ENCODE results near the gene NEK10.

Gene NEK10

DNA sequence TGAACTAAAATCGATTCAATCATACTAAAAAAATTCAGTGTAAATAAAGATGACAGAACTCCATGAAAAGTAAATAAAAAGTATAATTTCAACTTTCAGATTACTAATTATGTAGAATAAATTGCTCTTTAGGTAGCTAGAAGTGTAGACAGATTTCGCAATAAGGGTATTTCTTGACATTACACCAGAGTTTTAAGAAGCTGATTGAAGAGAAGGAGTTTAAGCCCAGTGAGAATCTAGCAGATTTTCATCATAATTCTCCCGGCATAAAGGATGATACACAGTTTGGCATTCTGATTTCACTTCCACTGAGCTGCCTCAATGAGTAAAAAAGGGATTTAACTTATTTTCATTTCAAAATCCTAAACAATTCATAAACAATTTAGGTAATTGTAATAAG is 259.2 kb downstream of the NEK10 start:
- no peak for DNase-seq (ENCODE audit: low read depth, low spot score)

- DNase-seq (ENCODE audit: low read depth, low spot score): no peak
Observed at GRCh38 chr3:27108322-27108721, 260.9 kb downstream of the NEK10 start.

DNA sequence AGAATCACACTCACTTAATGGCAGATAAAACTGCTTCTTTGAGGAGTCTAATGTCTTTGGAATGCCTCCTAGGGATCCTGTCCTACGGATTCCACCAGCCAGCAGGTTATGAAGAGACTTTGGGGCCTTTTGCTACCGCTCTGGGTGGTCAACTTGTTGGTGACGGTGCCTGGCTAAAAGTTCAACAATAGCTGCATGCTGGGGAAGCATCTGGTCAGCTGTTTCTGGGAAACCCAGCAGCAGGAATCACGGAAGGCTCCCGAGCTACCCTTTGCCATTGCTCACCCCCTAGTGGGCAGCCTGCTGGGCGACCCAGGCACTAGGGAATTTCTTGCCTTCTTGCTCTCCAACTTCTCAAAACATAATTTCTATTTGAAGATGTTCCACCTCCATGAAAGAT is 263.3 kb downstream of the NEK10 start:
- DNase-seq (ENCODE audit: low read depth, low spot score): peak; percentile 24

- no peak for DNase-seq (ENCODE audit: low read depth, low spot score)
Observed at GRCh38 chr3:27097182-27097581, 272.0 kb downstream of the NEK10 start.

DNA sequence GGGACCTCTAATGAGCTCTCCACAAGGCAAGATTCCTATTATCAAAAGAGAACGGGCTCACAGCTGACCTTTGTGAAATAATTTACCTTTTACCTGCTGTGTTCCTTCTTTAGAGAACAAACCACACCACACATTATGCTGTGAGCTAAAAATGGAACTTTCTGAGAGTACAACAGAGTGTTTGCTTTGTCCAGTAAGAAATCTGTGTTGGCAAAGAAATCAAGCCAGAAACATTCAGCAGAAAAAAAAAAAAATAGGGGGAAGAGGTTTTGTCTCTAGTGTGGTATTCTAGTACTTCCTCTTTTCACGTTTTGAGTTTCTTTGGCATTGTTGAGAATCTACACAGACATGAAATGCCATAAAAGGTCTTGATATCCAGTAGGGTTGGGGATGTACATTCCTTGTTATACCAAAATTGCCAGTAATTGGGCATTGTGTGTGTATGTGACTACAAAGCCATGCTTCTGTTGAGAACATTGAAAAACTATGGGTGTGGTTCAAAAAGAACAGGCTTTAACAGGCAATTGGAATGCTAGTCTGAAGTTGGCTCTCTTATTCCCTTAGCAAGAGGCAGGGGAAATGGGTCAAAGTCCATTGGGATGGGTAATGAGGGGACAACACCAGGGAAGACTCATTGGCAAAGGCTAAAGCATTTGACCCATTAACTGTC is 273.5 kb downstream of the NEK10 start:
- no peak for DNase-seq (ENCODE audit: low read depth, low spot score)

GRCh38 chr3:27094721-27095120 is 274.5 kb downstream of the NEK10 start:
- DNase-seq (ENCODE audit: low read depth, low spot score): no peak

DNA sequence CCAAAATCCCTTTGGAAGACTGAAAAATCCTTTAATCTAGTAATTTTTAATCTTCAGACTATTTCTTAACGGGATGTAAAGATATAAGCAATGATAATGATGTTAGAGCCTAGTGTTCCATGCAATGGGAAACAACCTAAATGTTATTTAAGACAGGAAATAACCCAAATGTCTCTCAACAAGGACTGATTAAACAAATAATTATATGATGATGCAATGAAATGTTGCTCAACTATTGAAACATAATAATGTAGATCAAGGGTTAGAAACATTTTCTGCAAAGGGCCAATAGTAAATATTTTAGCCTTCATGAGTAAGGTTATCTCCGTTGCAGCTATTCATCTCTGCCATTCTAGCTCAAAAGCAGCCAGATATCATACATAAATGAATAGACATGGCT is 275.4 kb downstream of the NEK10 start:
- no peak for DNase-seq (ENCODE audit: low read depth, low spot score)

DNA sequence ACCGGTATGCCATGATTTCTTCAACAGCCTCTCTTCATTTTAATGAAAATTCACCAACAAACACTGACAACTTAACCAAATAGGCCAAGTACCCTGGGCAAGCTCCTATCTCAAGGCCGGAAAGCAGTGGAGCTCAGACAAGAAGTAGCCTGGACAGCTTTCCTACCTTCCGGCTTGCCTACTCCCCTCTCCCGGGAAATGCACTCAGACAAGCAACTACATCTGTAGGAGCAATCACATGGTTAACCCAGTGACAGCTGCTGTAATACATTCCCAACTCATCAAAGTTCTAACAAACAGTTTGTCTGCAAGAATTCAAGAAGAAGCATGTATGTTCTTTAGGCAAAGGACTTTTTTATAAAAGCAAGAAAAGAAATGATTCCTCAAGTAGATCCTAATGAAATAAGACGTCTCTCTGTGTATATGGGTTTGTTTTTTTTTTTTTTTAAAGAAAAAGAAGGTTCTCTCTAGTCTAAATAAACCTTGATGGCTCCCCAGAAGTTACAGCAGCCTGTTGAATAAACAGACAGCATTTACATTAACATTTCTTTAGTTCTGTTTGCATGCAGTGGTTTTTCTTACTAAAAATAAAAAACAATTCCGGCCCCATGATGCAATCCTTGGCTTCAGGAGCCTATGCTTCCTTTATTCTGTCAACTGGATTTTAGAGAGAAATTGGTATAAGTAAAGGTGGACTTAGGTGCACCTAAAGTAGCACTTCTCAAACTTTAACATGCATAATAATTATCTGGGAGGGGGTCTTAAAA is 278.7 kb downstream of the NEK10 start:
- no peak for DNase-seq (ENCODE audit: low read depth, low spot score)

DNA sequence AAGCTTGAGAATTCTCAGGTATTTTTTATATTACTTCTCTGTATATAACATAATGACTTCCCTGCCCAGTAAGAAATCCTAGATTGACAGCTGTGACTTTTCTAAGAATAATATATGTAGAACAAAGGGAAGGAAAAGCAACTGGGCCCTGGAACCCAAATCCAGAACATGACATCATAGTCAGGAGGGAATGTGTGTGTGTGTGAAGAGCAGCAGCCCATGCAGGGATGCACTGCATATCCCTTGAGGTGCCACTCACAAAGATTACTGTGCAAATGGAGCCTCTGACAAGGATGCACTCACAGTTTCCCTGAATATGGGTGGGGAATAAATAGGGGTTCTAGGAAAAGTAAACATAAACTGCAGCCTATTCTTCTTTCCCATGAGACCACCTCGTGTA is 279.5 kb downstream of the NEK10 start:
- DNase-seq (ENCODE audit: low read depth, low spot score): no peak

GRCh38 chr3:27089068-27089467 is 280.1 kb downstream of the NEK10 start:
- no peak for DNase-seq (ENCODE audit: low read depth, low spot score)

DNA sequence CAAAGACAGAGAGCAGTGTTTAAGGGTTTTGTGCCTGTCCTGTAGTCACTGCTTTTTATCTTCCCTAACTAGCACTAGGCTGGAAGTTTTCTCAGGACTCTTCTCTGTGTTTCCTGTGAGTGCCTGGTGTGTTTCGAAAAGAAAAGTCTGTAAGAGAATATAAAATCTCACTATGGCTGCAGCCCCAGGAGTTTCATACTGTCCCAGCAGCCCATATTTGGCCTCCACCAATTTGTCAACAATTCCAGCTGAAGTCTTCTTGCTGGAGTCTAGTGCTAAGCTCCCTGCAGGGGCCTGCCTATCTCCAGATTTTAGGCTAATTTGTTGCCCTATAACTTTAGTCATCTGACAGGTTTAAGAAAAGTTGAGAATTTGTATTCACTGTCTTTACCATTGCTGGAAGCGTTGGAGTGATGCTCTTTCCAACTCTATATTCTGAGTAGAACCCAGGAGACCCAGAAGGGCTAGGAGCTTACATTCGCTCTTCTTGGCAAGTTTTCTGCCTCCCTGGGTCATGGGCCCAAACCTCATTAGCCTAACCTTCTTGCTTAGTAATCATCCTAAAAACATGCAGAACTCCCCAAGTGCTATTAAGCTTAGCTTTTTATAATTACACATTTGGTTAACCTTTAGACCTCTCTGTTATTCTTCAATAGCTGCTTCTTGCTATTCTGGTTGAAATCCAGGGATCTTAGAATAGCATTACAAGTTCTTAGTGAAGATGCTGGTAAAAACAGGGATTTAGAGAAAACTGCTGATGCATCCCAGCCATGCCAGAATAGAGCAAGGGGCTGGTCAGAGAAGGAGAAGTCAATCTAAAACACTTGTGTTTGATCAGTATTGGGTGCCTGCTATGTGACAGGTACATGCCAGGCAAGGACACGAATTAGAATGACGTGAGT is 283.1 kb downstream of the NEK10 start:
- no peak for DNase-seq (ENCODE audit: low read depth, low spot score)

DNA sequence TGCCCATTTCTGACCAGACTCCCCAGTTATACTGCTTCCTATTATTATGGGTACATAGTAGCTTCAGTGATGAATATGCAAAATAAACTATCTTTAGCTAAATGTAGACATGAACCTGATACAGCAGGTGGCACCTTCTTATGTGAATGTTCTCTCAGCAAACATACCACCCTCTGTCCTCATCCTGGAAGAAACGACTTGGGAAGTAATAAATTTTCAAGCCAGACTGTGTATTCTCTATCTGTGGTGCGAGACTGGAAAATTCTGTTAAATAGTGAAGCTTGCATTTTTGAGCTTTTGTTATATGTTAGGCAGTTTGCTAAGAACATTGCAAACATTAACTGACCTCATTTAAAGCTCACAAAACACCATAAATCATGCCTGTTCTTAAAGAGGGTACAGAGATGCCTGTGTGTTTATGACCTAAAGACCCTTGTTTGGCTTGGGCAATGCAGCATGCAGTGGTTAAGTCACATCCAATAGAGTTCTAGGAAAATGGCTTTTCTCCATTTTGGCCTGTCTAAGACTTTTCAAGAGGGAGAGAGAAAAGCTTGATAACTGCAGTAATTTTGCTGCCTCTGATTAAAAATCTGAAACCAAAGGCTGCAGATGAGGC is 287.1 kb downstream of the NEK10 start:
- no peak for DNase-seq (ENCODE audit: low read depth, low spot score)

- no peak for DNase-seq (ENCODE audit: low read depth, low spot score)
Observed at GRCh38 chr3:27081566-27081965, 287.6 kb downstream of the NEK10 start.

GRCh38 chr3:27080258-27080525 is 289.0 kb downstream of the NEK10 start:
- no peak for DNase-seq (ENCODE audit: low read depth, low spot score)

- no peak for DNase-seq (ENCODE audit: low read depth, low spot score)
Observed at GRCh38 chr3:27079427-27080257, 289.5 kb downstream of the NEK10 start.

GRCh38 chr3:27078246-27078913 is 290.8 kb downstream of the NEK10 start:
- no peak for DNase-seq (ENCODE audit: low read depth, low spot score)

DNA sequence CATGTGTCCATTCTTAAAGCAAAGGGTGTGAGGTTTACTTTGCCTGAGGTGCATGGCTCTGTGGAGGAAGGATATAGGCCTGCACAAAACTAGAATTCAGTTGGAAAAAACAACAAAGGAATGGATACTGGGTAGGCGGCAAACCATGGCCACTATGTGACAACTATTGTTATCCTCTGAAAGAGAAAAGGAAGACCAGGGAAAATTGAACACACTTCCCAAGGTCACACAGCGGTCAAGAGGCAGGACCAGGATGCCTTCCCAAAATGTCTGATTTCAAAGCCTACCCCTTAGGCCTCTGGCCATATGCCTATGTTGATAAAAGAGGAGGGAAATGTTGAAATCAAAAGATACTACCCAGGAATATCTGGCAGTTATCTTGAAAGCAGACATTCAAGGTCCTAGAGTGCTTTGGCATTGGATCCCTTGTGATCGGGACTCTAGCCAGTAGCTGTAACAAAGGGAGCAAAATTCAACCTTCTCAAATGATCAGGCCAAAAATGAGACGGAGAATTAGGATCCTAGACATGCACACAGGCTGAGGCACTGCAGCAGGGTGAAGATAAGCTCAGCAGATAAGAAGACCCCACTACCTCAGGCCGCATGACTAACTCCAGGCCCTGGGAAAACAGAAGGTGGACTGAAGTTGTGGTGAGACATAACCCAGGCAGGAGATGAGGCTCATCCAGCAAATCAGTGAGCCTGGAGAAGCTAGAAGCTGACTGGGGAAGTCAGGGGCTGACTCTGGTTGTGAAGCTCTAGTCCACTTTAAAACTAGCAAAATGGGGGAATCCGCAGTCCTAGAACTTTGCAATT is 292.2 kb downstream of the NEK10 start:
- DNase-seq (ENCODE audit: low read depth, low spot score): no peak

DNA sequence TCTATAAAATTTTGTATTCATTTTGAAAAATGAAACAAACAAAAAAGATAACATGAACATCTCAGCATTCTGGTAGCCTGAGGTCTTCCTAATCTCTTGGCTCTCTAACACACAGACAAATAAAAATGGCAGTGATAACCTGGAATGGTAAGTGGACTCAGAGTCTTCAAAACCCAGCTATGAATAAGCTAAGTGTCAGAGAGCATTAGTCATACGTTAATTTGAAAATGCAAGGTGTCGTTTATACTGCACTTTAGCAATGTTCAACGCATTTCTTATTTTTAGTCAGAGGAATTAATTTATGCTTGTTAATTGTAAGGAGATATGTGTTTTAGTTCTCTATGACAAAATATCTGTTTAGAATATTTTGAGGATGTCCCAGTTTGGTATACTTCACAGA is 294.3 kb downstream of the NEK10 start:
- DNase-seq (ENCODE audit: low read depth, low spot score): no peak

DNA sequence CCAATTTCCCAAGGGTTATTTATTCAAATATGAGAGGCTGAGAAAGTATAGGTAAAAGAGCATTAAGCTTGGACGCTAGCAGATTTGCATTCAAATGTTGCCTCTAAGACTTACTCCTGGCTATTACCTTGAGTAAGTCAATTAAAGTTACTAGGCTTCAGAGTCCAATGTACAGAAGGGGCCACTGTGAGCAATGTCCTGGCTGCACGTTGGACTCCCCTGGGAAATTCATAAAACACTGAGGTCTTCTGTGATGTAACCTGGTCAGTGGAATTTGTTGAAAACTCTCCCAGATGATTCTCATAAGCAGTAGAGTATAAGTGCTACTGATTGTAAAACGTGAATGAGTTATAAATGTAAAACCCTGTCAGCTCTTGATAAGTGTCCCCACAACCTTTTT is 295.3 kb downstream of the NEK10 start:
- DNase-seq (ENCODE audit: low read depth, low spot score): no peak
